ENCODE data around the gene ADAD2. TPM values are rescaled to one million over a fixed set of nuclear protein-coding genes. Genes with fewer than 3 reads are reported as not detected.

Gene ADAD2
- total and polyA plus RNA-seq, 10 of the 15 experiments (the other 5 are each of a cell fraction or from before 2014, with no cell fraction given) = 0.44 to 0.68 (median 0.51) TPM; not detected in 7

- TF ChIP-seq ZNF592 (IDR thresholded peaks at IDR 0.05) (no peak), FOXM1 (IDR thresholded peaks at IDR 0.05; ENCODE audit: low read depth, low read length) (peak; percentile 46; the same call in 1 of the 2 replicates), SKIL (IDR thresholded peaks at IDR 0.05; ENCODE audit: low read depth, poor library complexity, severe bottlenecking) (no peak), EP300 (IDR thresholded peaks at IDR 0.05; ENCODE audit: borderline replicate concordance in 1 of 2, control insufficient read depth in 1 of 2, low read depth in 2 of 2, low read length in 2 of 2) (no peak; a peak in 1 of 4 replicates), ZNF274 (IDR thresholded peaks at IDR 0.05; ENCODE audit: insufficient read depth, insufficient read length) (no peak), POLR2A (IDR thresholded peaks at IDR 0.05; ENCODE audit: low read depth, low read length) (no peak), SP1 (IDR thresholded peaks at IDR 0.05; ENCODE audit: low read depth, low read length) (peak; percentile 29), PRDM15 (CRISPR knock-in tag; IDR thresholded peaks at IDR 0.05) (no peak), NFYA (IDR thresholded peaks at IDR 0.05; ENCODE audit: borderline replicate concordance, low read depth, low read length) (no peak), ATF2 (IDR thresholded peaks at IDR 0.05; ENCODE audit: low read length) (peak; percentile 68), RCOR1 (conservative IDR thresholded peaks at IDR 0.05; ENCODE audit: low read depth, low read length) (no peak), IRF3 (IDR thresholded peaks at IDR 0.05) (no peak), SUZ12 (IDR thresholded peaks at IDR 0.05; ENCODE audit: unreplicated experiment) (no peak), ATF7 (IDR thresholded peaks at IDR 0.05; ENCODE audit: low read depth) (no peak), TCF12 (IDR thresholded peaks at IDR 0.05; ENCODE audit: low read depth, low read length) (peak; percentile 89), SRF (IDR thresholded peaks at IDR 0.05; ENCODE audit: low read depth in 2 of 2, low read length in 2 of 2) (no peak)
These were observed 23.9 kb upstream of the ADAD2 start (continued) for GRCh38 chr16:84166796-84167695.

Data from GM12878 (cell line).